Left forelimb (tissue), 1 donor: ENCODE results near the gene PMPCA.

Experiments used
- DNase-seq: peaks from one replicate; pipeline ENCODE4 v3.0.0-alpha.2; 2018; ENCODE audit warnings: low spot score

PMPCA gene, protein sequence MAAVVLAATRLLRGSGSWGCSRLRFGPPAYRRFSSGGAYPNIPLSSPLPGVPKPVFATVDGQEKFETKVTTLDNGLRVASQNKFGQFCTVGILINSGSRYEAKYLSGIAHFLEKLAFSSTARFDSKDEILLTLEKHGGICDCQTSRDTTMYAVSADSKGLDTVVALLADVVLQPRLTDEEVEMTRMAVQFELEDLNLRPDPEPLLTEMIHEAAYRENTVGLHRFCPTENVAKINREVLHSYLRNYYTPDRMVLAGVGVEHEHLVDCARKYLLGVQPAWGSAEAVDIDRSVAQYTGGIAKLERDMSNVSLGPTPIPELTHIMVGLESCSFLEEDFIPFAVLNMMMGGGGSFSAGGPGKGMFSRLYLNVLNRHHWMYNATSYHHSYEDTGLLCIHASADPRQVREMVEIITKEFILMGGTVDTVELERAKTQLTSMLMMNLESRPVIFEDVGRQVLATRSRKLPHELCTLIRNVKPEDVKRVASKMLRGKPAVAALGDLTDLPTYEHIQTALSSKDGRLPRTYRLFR

GRCh38 chr9:136410500-136411287, at the start of gene PMPCA, which contains the start of gene ENTR1:
TSS of gene PMPCA (plus strand) at chr9:136410658. CDS start at chr9:136410669, 11 bp downstream.
TSS of gene ENTR1 (minus strand) at chr9:136410614. CDS start at chr9:136410397, 217 bp downstream.
- DNase-seq: peak; percentile 96

GRCh38 chr9:136361047-136361753, 49.3 kb upstream of the PMPCA start:
- no peak for DNase-seq

DNA sequence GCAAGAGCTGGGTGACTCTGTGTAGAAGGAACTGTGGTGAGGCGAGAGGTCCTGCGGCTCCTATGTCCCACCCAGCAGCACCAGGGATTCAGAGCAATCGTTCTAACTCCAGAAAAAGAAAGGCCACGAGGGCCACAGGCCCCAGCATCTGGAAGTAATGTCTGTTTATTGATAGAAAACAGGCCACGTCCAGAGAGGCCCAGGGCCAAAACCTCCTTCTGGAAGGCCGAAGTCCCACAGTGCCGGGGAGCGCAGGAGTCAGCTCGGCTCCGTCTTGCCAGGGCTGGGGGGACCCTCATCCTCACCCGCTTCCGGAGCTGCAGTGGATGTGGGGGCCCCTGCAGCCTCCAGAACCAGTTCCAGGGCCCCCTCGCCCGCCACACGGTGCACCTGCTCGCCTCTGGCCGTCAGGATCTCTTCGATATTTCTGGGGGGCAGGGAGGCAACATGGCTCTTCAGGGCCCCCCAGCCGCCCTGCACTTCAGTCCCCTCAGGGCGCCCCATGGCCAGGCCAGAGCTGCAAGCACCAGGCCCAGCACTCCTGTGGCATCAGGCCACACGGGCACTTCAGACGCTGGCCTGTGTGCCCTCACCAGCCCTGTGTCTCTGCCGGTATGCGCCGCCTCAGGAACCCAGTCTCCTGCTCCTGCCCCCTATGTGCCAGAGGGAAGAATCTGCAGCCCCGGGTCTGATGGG, 48.6 kb upstream of the PMPCA start:
- no peak for DNase-seq

DNA sequence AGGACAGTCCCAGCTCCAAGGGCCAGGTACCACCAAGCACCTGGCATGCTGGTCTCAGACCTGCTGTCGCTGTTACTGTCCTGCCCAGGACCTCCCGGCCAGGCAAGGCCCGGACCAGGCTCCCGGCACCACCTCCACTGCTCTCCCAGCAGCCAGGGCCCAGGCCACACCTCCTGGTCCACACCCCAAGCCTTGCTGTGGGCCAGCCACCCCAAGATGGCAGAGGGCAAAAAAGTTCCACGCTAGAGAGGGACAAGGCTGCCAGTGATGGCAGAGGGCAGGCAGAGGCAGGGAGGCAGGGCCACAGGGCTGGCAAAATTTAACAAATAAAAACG, 48.0 kb upstream of the PMPCA start:
- no peak for DNase-seq

GRCh38 chr9:136363106-136363948, 47.1 kb upstream of the PMPCA start, which contains the start of gene DNLZ:
TSS of gene DNLZ (minus strand) at chr9:136363744. CDS start at chr9:136363714, 30 bp downstream.
- peak; percentile 95 for DNase-seq

DNA sequence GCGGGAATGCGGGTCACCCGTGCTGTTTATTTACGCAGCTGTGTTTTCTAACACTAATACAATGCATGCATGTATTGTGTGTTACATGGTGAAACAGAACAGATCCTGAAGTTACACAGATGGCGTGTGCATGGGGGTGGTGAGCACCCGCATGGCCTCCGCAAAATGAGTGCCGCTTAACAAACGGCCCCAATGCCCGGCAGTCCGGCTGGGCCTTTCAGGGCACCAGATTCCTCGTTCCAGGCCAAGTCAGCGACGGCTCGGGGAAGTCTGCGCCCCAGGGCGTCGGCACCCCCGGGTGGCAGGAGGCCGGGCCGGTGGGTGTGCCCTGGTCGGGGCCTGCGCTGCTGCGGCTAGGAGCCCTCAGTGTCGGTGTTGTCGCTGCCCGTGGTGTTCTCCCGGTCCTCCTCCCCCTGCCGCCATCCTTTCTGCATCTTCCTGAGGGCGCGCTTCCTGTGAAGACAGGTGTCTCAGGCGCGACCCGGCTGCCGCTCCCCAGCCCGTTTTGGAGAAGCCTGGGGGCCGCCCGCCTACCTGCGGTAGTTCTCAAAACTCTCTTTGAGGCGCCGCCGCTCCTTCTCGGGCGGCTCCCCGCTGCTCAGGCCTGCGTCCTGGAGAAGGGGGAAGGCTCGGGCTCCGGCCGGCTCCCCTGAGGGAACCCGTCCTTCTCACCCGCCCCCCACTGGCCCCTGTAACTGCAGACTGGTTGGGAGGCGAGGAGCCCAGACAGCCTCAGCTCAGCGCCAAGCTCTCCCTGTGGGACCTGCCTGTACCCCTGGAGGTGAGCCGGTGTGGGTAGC, 46.3 kb upstream of the PMPCA start:
- no peak for DNase-seq

DNA sequence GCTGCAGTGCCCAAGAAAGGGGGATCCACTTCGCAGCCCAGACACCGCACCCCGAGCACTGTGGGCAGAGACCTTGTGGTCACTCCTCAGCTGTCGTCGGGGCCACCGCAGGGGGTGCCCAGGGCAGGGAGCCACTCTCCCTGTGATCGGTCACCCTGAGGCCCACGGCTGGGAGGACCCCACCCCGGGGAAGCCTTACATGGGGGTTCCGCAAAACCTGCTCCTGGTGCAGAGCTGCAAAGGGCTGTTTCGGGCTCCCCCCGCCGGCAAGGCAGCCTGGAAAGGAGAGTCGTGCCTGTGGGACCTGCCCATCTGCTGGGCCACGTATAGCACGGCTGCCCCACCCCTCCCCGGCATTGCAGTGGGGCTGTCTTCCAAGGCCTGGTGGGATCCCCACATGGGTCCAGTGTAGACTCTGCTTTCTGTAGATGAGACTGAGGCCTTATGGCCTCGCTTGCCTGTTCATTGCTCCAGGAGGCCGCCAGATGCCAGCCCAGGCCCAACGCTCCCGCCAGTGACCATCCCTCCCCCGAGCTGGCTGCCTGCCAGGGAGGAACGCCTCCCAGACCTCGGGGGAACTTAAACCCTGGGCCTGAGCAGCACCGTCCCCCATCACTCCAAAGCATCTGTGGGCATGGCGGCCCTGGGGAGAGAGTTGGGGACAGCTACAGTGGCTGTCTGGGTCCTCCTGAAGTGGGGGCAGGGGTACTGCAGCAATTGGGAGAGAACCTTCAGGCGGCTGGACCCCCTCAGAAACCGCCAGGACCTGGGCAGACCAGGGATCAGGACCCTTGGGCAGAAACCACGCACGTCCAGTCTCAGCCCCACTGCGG, 45.3 kb upstream of the PMPCA start:
- no peak for DNase-seq

GRCh38 chr9:136365775-136366222, 44.7 kb upstream of the PMPCA start:
- no peak for DNase-seq

GRCh38 chr9:136366826-136367225, 43.6 kb upstream of the PMPCA start:
- DNase-seq: no peak

GRCh38 chr9:136367296-136368145, 42.9 kb upstream of the PMPCA start:
- no peak for DNase-seq

DNA sequence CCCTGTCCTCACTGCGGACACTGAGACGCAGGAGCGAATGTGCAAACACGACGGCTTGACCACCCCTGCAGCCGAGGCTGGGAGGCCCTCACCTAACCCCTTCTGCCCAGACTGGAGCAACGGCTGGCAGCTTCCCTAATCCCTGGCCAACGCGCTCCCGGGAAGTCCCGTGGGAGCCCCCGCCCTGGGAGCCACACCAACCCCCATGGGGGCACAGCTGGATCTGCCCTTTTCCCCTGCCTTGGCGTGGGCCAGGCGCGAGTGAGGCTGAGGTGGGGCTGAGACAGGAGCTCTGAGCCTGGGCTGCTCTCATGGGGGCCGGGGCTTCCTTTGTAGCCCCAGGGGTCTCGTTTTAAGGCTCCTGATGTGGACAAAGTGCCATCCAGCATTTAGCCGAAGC, 42.3 kb upstream of the PMPCA start:
- DNase-seq: no peak

DNA sequence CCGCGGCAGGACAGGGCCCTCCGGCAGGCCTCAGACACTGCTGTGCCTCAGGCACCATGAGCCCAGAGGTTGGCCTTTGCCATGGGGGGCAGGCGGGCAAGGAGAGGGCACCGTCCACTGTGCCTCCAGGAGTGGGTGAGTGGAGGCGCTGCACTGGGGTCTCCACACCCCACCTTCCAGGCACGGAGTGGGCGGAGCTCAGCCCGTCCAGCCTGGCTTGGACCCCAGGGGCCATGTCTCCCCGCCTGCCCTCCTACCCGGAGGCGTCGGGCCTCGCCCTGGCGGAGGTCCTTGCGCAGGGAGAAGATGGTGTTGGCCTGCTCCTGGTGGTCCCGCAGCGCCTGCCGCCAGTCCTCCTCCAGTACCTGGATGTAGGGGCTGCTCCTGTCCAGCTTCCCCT, 40.4 kb upstream of the PMPCA start:
- DNase-seq: no peak

DNA sequence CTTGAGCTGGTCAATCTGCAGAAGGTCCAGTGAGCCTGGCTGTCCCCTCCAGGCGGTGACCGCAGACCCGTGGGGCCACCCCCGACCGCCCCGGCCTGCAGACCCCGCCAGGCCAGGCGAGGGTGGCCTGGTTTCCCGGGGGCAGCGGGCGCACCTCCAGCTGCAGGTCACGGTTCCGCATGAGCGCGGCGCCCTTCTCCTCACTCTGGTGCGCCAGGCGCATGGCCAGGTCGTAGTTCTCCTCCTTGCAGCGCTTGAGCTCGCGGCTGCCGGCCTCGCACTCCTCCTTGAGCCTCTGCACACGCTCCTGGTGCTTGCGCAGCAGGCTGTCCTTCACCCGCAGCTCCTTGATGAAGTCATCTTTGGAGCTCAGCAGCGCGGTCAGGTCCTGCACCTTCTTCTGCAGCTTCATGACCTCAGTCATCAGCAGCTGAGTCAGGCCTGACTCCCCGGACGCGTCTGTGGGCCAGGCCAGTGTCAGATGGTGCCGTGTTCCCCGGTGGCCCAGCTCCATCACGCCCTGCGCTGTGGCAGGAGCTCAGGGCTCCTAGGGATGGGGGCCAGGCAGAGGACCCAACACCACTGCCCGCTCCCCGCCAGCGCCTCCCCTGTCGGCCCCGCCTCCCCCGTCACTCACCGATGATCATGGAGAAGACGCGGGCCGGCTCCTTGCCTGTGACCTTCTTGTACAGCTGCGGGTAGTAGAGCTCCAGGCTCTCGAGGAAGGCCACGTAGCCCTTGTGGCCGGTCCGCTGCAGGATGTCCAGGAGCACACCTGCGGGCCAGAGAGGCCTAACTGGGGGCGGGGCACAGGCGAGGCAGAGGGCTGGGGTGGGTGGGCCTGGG, 39.5 kb upstream of the PMPCA start:
- no peak for DNase-seq

DNA sequence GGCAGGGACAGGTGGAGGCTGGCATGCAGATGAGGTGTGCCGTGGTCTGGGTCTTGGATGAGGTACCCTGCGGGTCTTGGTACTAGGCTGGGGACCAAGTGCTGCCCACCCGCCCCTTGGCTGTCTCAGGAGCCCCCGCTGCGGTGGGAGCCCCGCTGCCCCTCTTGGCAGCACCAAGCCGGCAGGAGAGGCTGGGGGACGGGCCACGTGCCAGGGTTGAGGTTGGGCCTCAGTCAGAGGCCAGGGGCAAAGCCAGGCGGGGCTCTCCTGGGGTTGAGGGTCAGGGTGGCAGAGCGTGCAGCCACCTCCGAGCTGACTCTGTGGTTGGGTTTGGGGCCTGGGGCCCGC, 39.0 kb upstream of the PMPCA start:
- no peak for DNase-seq

- no peak for DNase-seq
Observed at GRCh38 chr9:136372006-136372405, 38.5 kb upstream of the PMPCA start.

- no peak for DNase-seq
Observed at GRCh38 chr9:136372561-136373299, 37.7 kb upstream of the PMPCA start.
